HEK293 (cell line): ENCODE data around the gene RYR2.

Experiments
- CTCF ChIA-PET: fragments of 350-600 bp; formaldehyde crosslinking; extraction: SDS; loops from one replicate; lab custom pipeline; 2021; ENCODE audit warnings: antibody characterized with exemption; lab: Yijun Ruan, JAX
- POLR2A ChIA-PET: fragments of 300-600 bp; formaldehyde crosslinking; extraction: SDS; loops from one replicate; lab custom pipeline; 2020; ENCODE audit warnings: antibody characterized with exemption, inconsistent platforms; lab: Yijun Ruan, JAX
- H3K27ac ChIP-seq: fragments of 200-500 bp; sonication (Bioruptor generic); 2 replicates; pipeline ENCODE4 v1.5.1; 2014; ENCODE audit warnings: low read depth, low read length, control low read depth, inconsistent platforms; ENCODE audit errors: extremely low read depth
- H3K36me3 ChIP-seq, 2 experiments: fragments of 200-500 bp in 1 of 2; sonication (Bioruptor generic) in 1 of 2; 1 replicate in 1 of 2; 2 replicates in 1 of 2; pipeline ENCODE4 v1.5.1; 2014 to 2017; ENCODE audit warnings: inconsistent platforms in 2 of 2, low read length in 2 of 2; ENCODE audit not compliant: control insufficient read depth in 2 of 2, insufficient read depth in 1 of 2
- H3K4me1 ChIP-seq: fragments of 200-500 bp; sonication (Bioruptor generic); 2 replicates; pipeline ENCODE4 v1.5.1; 2014; ENCODE audit warnings: mild to moderate bottlenecking, low read length, inconsistent platforms; ENCODE audit not compliant: control insufficient read depth, insufficient read depth
- H3K4me3 ChIP-seq: 2 replicates; pipeline ENCODE4 v1.5.1; 2011; ENCODE audit warnings: low read depth, mild to moderate bottlenecking, control low read depth, low read length, moderate library complexity
- H3K9me3 ChIP-seq: fragments of 200-500 bp; sonication (Bioruptor generic); 2 replicates; pipeline ENCODE4 v1.5.1; 2014; ENCODE audit warnings: low read depth, low read length, inconsistent platforms; ENCODE audit not compliant: control insufficient read depth, insufficient read depth
- GFI1B ChIP-seq: fragments of 450-650 bp; formaldehyde crosslinking; IDR thresholded peaks from 2 replicates; pipeline ENCODE4 v1.5.1; 2016; ENCODE audit warnings: missing biosample characterization, missing genetic modification characterization
- HOXA7 ChIP-seq: sonication (generic); formaldehyde crosslinking; IDR thresholded peaks from 2 replicates; pipeline ENCODE4 v1.8.1; 2022; ENCODE audit warnings: missing genetic modification reagents, borderline replicate concordance
- KLF17 ChIP-seq: fragments of 450-650 bp; formaldehyde crosslinking; IDR thresholded peaks from 2 replicates; pipeline ENCODE4 v1.5.1; 2016; ENCODE audit warnings: missing biosample characterization, missing genetic modification characterization
- MZF1 ChIP-seq: fragments of 450-650 bp; formaldehyde crosslinking; IDR thresholded peaks from 2 replicates; pipeline ENCODE4 v1.5.1; 2017; ENCODE audit warnings: missing biosample characterization, missing genetic modification characterization, borderline replicate concordance
- PRDM1 ChIP-seq: fragments of 450-650 bp; formaldehyde crosslinking; IDR thresholded peaks from 2 replicates; pipeline ENCODE4; 2016; ENCODE audit warnings: missing biosample characterization, missing genetic modification characterization
- PRDM6 ChIP-seq: fragments of 450-650 bp; formaldehyde crosslinking; IDR thresholded peaks from 2 replicates; pipeline ENCODE4 v1.5.1; 2017; ENCODE audit warnings: missing biosample characterization, missing genetic modification characterization
- SP3 ChIP-seq: fragments of 450-650 bp; formaldehyde crosslinking; IDR thresholded peaks from 2 replicates; pipeline ENCODE4 v1.5.1; 2016; ENCODE audit warnings: missing biosample characterization, missing genetic modification characterization
- TCF7L2 ChIP-seq: IDR thresholded peaks from 2 replicates; pipeline ENCODE4 v1.6.1; 2011; ENCODE audit warnings: low read depth, mild to moderate bottlenecking, inconsistent platforms, low read length, moderate library complexity, borderline replicate concordance
- ZBTB11 ChIP-seq: fragments of 450-650 bp; formaldehyde crosslinking; conservative IDR thresholded peaks from 2 replicates; pipeline ENCODE4 v1.5.1; 2016; ENCODE audit warnings: low read depth, missing biosample characterization, missing genetic modification characterization
- ZBTB17 ChIP-seq: fragments of 450-650 bp; formaldehyde crosslinking; IDR thresholded peaks from 2 replicates; pipeline ENCODE4 v1.5.1; 2016; ENCODE audit warnings: missing biosample characterization, missing genetic modification characterization
- ZBTB6 ChIP-seq: fragments of 450-650 bp; formaldehyde crosslinking; IDR thresholded peaks from 2 replicates; pipeline ENCODE4 v1.5.1; 2017; ENCODE audit warnings: missing biosample characterization, missing genetic modification characterization
- ZFHX2 ChIP-seq: fragments of 450-650 bp; formaldehyde crosslinking; conservative IDR thresholded peaks from 2 replicates; pipeline ENCODE4 v1.5.1; 2016; ENCODE audit warnings: missing biosample characterization, missing genetic modification characterization
- ZNF140 ChIP-seq: fragments of 450-650 bp; formaldehyde crosslinking; IDR thresholded peaks from 2 replicates; pipeline ENCODE4 v1.5.1; 2016; ENCODE audit warnings: missing biosample characterization, missing genetic modification characterization
- ZNF341 ChIP-seq: fragments of 450-650 bp; formaldehyde crosslinking; IDR thresholded peaks from 2 replicates; pipeline ENCODE4; 2016; ENCODE audit warnings: low read depth, missing biosample characterization, missing genetic modification characterization
- ZNF354C ChIP-seq: fragments of 450-650 bp; formaldehyde crosslinking; IDR thresholded peaks from 2 replicates; pipeline ENCODE4 v1.5.1; 2016; ENCODE audit warnings: missing biosample characterization, missing genetic modification characterization, low read depth, borderline replicate concordance
- ZNF518A ChIP-seq: fragments of 450-650 bp; formaldehyde crosslinking; conservative IDR thresholded peaks from 2 replicates; pipeline ENCODE4 v1.5.1; 2016; ENCODE audit warnings: low read depth, missing biosample characterization, missing genetic modification characterization
- ZNF558 ChIP-seq: fragments of 450-650 bp; formaldehyde crosslinking; IDR thresholded peaks from 2 replicates; pipeline ENCODE4 v1.5.1; 2016; ENCODE audit warnings: missing biosample characterization, missing genetic modification characterization
- ZNF664 ChIP-seq: fragments of 450-650 bp; formaldehyde crosslinking; IDR thresholded peaks from 2 replicates; pipeline ENCODE4 v1.5.1; 2016; ENCODE audit warnings: missing biosample characterization, missing genetic modification characterization
- ZNF777 ChIP-seq: fragments of 450-650 bp; formaldehyde crosslinking; IDR thresholded peaks from 2 replicates; pipeline ENCODE4 v1.5.1; 2017; ENCODE audit warnings: missing biosample characterization, missing genetic modification characterization, borderline replicate concordance
- ZSCAN5A ChIP-seq: fragments of 450-650 bp; formaldehyde crosslinking; IDR thresholded peaks from 2 replicates; pipeline ENCODE4 v1.5.1; 2016; ENCODE audit warnings: missing biosample characterization, missing genetic modification characterization

The RYR2 gene

GRCh38 chr1:237473854-237474253 is 431.9 kb downstream of the RYR2 start:
- no peaks in the 10 kb centered on the region for H3K9me3 ChIP-seq
- H3K27ac ChIP-seq: no peak overlapping the region
- H3K4me1 ChIP-seq: no peaks in the 10 kb centered on the region
- CTCF ChIA-PET: interaction anchor here (1.4 kb wide), 1 partner anchor 89 kb away, joined by 4 read pairs; no protein-coding TSS in a partner anchor
- H3K4me3 ChIP-seq: no peak overlapping the region
- POLR2A ChIA-PET: no interaction called here
- no peak for TF ChIP-seq ZBTB17 (tag by site-specific recombination)
- TF ChIP-seq ZNF558 (tag by site-specific recombination): no peak
- no peak for TF ChIP-seq ZSCAN5A (tag by site-specific recombination)
- no peak for TF ChIP-seq ZNF354C (tag by site-specific recombination)
- TF ChIP-seq ZNF518A: no peak
- TF ChIP-seq KLF17: no peak
- no peak for TF ChIP-seq MZF1 (tag by site-specific recombination)
- TF ChIP-seq HOXA7 (CRISPR knock-in tag): no peak
- no peaks in the 10 kb centered on the region for H3K36me3 ChIP-seq

- ChIA-PET CTCF (interaction anchor here (0.5 to 1.8 kb wide), 3 partner anchors 17 to 1505 kb away, joined by 3 to 6 read pairs (median 4); no protein-coding TSS in a partner anchor), POLR2A (no interaction called here)
- Histone ChIP-seq H3K9me3 (no peaks in the 10 kb centered on the region), H3K36me3 (no peaks in the 10 kb centered on the region), H3K4me1 (no peaks in the 10 kb centered on the region), H3K4me3 (no peak overlapping the region), H3K27ac (no peak overlapping the region)
- TF ChIP-seq PRDM1 (no peak), SP3 (no peak), TCF7L2 (no peak), PRDM6 (tag by site-specific recombination) (no peak), ZBTB11 (tag by site-specific recombination) (no peak), ZNF140 (tag by site-specific recombination) (no peak), GFI1B (no peak), ZNF664 (no peak), ZBTB6 (tag by site-specific recombination) (no peak), ZNF777 (no peak), ZNF341 (tag by site-specific recombination) (no peak), ZFHX2 (tag by site-specific recombination) (no peak)
Observed at GRCh38 chr1:237478082-237478481, 436.1 kb downstream of the RYR2 start.
